ENCODE results near the gene CTNNB1. TPM values are rescaled to one million over a fixed set of nuclear protein-coding genes. Genes with fewer than 3 reads are reported as not detected.

The CTNNB1 gene
- total RNA-seq, 1 experiment from 2014 or later: 258 TPM

DNA sequence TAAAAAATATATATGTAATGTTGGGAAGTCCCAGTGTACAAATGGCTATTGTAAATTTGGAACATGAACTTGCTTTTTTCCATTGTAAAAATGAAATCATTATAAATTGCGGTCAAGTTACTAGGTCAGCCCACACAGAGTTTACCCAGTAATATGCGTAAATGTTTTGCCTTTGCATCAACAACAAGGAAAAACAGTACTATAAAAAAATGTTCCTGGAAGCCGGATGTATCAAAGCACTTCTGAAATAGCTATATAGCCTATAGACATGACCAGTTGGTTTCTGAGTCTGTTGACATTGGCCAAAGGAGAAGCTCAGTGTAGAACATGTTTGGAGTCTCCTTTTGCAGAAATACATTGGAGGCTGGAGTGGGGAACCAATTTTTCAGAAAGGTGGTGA lies 23.2 kb downstream of the CTNNB1 start:
- CTCF ChIA-PET: interaction anchor here (0.6 kb wide), 1 partner anchor 20 kb away, joined by 5 read pairs; no protein-coding TSS in a partner anchor
- Mint-ChIP-seq H3K36me3 (ENCODE audit: insufficient read depth, unreplicated experiment) (peaks cover 13% of the 10 kb centered on the region), H3K9me3 (ENCODE audit: low read depth, unreplicated experiment) (no peaks in the 10 kb centered on the region), H3K27ac (ENCODE audit: unreplicated experiment) (no peak overlapping the region), H3K4me3 (ENCODE audit: low read depth, unreplicated experiment) (no peak overlapping the region), H3K27me3 (ENCODE audit: unreplicated experiment) (no peaks in the 10 kb centered on the region), H3K4me1 (ENCODE audit: low read depth, unreplicated experiment) (peaks cover 15% of the 10 kb centered on the region)
- no peak for DNase-seq
- TF ChIP-seq, protein P1, sequence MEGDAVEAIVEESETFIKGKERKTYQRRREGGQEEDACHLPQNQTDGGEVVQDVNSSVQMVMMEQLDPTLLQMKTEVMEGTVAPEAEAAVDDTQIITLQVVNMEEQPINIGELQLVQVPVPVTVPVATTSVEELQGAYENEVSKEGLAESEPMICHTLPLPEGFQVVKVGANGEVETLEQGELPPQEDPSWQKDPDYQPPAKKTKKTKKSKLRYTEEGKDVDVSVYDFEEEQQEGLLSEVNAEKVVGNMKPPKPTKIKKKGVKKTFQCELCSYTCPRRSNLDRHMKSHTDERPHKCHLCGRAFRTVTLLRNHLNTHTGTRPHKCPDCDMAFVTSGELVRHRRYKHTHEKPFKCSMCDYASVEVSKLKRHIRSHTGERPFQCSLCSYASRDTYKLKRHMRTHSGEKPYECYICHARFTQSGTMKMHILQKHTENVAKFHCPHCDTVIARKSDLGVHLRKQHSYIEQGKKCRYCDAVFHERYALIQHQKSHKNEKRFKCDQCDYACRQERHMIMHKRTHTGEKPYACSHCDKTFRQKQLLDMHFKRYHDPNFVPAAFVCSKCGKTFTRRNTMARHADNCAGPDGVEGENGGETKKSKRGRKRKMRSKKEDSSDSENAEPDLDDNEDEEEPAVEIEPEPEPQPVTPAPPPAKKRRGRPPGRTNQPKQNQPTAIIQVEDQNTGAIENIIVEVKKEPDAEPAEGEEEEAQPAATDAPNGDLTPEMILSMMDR (IDR thresholded peaks at IDR 0.05; ENCODE audit: unreplicated experiment): no peak
- intact Hi-C loops (cut with micrococcal nuclease; ENCODE audit: unreplicated experiment): no loop called here
- BruUV-seq (replicated peaks): no TSS peak

DNA sequence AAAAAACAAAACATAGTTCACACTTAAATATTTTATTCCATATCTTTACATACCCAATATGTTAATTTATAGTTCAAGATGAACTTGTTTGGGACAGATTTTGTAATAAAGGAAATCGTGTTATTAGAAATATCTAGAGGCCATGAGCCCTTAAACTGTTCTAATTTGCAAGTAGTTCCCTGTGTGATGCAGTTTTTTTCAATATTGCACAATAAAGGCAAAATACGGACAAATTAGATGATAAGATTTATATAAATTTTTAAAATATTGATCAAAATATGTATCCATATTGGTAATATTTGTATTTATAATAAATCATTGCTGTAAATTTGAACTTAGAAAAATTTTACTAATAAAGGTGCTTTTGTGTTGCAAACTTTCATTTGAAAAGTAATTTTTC lies 23.8 kb downstream of the CTNNB1 start:
- TF ChIP-seq, protein P1 (IDR thresholded peaks at IDR 0.05; ENCODE audit: unreplicated experiment): no peak
- DNase-seq: no peak
- Mint-ChIP-seq H3K4me3 (ENCODE audit: low read depth, unreplicated experiment) (no peak overlapping the region), H3K36me3 (ENCODE audit: insufficient read depth, unreplicated experiment) (peaks cover 13% of the 10 kb centered on the region), H3K9me3 (ENCODE audit: low read depth, unreplicated experiment) (no peaks in the 10 kb centered on the region), H3K27me3 (ENCODE audit: unreplicated experiment) (no peaks in the 10 kb centered on the region), H3K4me1 (ENCODE audit: low read depth, unreplicated experiment) (peaks cover 9% of the 10 kb centered on the region), H3K27ac (ENCODE audit: unreplicated experiment) (no peak overlapping the region)
- intact Hi-C loops (cut with micrococcal nuclease; ENCODE audit: unreplicated experiment): no loop called here
- no TSS peak for BruUV-seq (replicated peaks)
- CTCF ChIA-PET: interaction anchor here (0.6 kb wide), 1 partner anchor 20 kb away, joined by 5 read pairs; no protein-coding TSS in a partner anchor

DNA sequence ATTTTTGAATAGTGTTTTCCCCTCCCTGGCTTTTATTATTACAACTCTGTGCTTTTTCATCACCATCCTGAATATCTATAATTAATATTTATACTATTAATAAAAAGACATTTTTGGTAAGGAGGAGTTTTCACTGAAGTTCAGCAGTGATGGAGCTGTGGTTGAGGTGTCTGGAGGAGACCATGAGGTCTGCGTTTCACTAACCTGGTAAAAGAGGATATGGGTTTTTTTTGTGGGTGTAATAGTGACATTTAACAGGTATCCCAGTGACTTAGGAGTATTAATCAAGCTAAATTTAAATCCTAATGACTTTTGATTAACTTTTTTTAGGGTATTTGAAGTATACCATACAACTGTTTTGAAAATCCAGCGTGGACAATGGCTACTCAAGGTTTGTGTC lies 24.4 kb downstream of the CTNNB1 start:
- no peak overlapping the region for H3K27ac Mint-ChIP-seq (ENCODE audit: unreplicated experiment)
- intact Hi-C loops (cut with micrococcal nuclease; ENCODE audit: unreplicated experiment): no loop called here
- H3K9me3 Mint-ChIP-seq (ENCODE audit: low read depth, unreplicated experiment): no peaks in the 10 kb centered on the region
- H3K4me1 Mint-ChIP-seq (ENCODE audit: low read depth, unreplicated experiment): peaks cover 9% of the 10 kb centered on the region
- peaks cover 18% of the 10 kb centered on the region for H3K36me3 Mint-ChIP-seq (ENCODE audit: insufficient read depth, unreplicated experiment)
- TF ChIP-seq, protein P1 (IDR thresholded peaks at IDR 0.05; ENCODE audit: unreplicated experiment): no peak
- H3K4me3 Mint-ChIP-seq (ENCODE audit: low read depth, unreplicated experiment): no peak overlapping the region
- CTCF ChIA-PET: interaction anchor here (0.6 kb wide), 1 partner anchor 162 kb away, joined by 3 read pairs; no protein-coding TSS in a partner anchor
- no TSS peak for BruUV-seq (replicated peaks)
- DNase-seq: no peak
- no peaks in the 10 kb centered on the region for H3K27me3 Mint-ChIP-seq (ENCODE audit: unreplicated experiment)

DNA sequence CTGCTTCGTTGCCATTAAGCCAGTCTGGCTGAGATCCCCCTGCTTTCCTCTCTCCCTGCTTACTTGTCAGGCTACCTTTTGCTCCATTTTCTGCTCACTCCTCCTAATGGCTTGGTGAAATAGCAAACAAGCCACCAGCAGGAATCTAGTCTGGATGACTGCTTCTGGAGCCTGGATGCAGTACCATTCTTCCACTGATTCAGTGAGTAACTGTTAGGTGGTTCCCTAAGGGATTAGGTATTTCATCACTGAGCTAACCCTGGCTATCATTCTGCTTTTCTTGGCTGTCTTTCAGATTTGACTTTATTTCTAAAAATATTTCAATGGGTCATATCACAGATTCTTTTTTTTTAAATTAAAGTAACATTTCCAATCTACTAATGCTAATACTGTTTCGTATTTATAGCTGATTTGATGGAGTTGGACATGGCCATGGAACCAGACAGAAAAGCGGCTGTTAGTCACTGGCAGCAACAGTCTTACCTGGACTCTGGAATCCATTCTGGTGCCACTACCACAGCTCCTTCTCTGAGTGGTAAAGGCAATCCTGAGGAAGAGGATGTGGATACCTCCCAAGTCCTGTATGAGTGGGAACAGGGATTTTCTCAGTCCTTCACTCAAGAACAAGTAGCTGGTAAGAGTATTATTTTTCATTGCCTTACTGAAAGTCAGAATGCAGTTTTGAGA lies 25.0 kb downstream of the CTNNB1 start:
- TF ChIP-seq, protein P1 (IDR thresholded peaks at IDR 0.05; ENCODE audit: unreplicated experiment): no peak
- Mint-ChIP-seq H3K4me3 (ENCODE audit: low read depth, unreplicated experiment) (no peak overlapping the region), H3K27ac (ENCODE audit: unreplicated experiment) (no peak overlapping the region), H3K36me3 (ENCODE audit: insufficient read depth, unreplicated experiment) (peaks cover 19% of the 10 kb centered on the region), H3K4me1 (ENCODE audit: low read depth, unreplicated experiment) (peaks cover 9% of the 10 kb centered on the region), H3K9me3 (ENCODE audit: low read depth, unreplicated experiment) (no peaks in the 10 kb centered on the region), H3K27me3 (ENCODE audit: unreplicated experiment) (no peaks in the 10 kb centered on the region)
- CTCF ChIA-PET: no interaction called here
- intact Hi-C loops (cut with micrococcal nuclease; ENCODE audit: unreplicated experiment): no loop called here
- no peak for DNase-seq
- no TSS peak for BruUV-seq (replicated peaks)

Measured in Calu3 (cell line).